GM18520 (cell line): ENCODE data around the gene COQ2.
"Not testable (repeated sequence)": the region's sequence is repeated elsewhere in the genome, so short reads cannot be mapped to it uniquely, and the experiment has no call there.

Source experiments
- ATAC-seq: cut with Tn5 transposase; IDR thresholded peaks from one replicate; pipeline ENCODE4 v1.9.1; 2021; ENCODE audit not compliant: unreplicated experiment

Gene COQ2

DNA sequence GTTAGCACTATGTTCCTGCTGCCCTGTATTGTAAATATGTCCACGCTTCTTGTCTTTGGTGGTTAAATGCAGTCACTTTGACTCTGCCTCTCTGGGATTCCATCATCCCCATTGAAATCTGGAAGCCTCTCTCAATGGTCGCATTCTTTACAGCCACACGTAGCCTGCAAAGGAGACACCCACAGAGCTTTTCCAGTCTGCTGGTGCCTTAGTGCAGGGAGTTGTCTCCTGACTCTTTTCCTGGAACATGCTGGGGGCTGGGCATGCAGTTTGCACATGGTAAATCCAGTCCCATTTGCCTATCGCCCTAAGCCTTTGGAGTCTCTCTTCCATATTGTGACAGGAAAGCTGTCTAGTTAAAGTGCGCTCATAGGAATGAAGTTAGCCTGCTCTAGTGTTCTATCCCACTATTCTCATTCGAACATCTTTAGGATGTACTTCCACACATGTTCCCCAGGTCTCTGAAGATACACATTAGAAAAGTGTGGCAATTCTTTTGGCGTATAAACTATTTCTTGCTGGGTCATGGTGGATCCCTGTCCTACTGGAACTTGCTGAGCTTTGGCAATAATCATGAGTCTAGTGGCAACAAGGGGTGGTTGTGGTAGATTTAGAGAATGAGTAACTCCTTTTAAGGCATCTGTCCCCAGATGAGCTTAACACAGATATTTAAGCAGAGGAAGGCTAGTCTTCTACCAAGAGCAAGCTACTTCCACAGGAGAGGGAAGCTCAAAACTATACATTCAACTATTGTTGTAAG lies 33.7 kb downstream of the COQ2 start:
- ATAC-seq = no peak

DNA sequence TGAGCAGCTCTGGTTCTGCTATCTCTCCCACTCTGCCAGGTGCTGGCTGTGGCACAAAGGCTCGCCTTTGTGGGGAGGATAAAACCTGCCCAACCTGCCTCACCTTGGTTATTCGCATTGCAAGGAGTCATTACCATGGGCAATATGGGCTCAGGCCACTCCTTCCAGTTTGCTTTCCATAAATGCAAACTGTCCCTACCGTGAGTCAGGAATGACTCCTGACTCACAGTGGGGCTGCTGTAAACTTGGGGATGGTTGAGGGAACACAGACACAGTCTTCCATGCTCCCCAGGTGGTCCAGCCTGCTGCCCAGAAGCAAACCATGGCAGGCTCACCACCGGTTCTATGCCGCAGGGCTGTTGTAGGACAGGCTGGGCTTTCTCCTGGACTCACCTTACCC lies 36.1 kb downstream of the COQ2 start:
- no peak for ATAC-seq

DNA sequence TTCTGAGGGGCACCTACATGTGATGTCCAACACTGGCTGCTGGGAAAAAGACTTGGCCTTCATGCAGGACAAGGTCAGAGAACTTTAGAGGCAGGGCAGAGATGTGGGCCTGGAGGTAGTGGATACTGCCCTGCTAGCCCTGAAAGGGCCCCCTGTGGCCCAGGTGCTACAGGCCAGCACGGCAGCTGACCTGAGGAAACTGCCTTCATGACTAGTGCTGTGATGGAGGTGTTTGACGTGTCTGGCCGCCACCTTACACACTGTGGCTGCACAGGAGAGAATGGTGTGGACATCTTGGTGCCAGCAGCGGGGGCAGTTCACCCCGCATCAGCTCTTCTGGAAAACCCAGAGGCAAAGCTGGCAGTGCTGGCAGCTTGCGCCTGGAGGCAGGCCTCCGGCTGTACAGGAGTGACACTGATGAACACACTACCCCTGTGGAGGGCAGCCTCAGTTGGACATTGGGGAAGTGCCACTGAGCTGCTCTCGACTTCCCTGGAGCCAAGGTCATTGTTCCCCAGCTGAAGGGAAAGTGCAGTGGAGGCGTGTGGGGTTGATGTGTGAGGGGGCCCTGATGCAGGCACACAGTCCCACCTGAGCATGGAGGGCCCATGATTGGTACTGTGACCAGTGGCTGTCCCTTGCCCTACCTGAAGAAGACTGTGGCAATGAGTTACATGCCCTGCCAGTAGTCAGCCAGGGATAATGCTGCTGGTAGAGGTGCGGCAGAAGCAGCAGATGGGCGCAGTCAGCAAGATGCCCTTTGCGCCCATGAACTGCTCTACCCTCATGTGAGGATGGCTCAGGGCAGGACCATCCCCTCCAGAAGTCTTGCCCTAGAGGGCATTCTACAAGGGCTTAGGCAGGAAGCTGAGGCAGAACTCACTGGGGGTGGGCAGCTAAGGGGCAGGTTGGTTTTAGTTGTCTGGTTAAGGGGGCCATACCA lies 36.9 kb downstream of the COQ2 start:
- no peak for ATAC-seq

DNA sequence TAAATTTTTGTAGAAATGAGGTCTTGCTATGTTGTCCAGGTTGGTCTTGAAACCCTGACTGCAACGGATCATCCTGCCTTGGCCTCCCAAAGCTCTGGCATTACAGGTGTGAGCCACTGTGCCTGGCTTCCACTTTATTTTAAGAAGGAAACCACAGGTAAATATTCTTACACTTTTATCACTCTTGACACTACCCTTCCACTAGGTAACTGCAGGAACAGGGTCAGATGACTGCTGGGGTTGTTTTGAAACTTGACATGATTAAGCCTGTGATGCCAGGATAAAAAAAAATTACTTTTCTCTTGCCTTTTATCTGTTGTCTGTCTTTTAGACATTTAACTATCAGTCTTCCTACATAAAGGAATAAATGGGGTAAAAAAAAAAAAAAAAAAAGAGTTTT lies 43.5 kb downstream of the COQ2 start:
- ATAC-seq = no peak

DNA sequence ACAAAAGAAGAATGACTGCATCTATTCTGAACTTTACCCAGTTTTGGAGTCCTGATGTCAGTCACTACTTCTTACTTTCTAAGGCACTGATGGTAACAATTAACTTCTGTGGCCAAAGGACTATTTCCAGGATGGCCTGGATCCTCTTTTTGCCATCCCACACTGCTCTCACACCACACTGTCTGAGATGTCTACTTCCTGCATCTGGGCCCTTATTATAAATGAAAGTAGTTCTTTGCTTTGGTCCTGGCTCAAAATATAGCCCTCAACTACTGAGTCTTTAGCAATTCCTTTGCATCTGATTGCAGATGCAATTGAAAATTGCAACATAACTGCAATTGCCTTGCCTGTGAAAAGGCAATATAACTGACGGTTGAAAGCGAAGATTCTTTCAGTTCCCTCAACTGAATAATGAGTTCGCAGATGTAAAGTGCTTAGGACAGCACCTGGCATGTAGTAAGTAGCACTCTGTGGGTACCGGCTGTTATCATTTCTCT lies 44.2 kb downstream of the COQ2 start:
- ATAC-seq = peak; percentile 71

DNA sequence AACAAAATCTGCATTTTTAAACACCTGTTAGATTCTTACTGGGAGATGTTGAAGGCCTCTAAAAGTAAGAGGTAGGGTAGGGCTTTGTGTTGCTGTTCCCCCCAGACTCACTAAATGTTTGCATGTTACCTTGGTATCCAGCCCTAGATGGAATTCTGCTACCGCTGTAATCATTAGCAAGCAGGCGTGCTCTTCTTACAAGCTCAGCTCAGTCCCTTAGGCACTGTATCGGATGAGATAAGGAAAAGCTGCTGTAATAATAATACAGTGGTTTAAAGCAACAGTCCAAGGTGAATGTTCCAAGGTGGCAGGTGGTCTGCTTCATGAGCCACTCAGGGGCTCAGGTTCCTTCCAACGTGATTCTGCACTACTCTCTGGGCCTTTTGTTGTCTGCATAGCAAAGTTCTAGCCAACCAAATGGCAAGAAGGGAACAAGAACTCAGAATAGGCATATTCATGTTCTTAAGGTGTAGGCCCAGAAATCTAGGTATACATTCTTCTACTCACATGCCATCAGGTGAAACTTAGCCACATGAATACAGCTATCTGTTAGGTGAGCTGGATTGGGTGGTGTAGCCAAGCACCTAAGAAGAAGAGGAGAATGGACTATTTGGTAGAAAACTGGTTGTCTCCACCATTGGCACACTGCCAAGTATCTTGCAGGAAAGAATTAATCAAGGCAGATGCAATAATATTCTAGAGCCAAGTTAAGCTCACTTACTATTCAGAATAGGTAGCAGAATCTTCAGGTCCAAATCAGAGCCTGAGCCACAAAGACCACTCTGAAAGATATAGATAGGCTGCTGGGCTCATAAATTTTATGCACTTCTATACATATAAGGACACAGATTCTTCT lies 46.0 kb downstream of the COQ2 start:
- no peak for ATAC-seq

DNA sequence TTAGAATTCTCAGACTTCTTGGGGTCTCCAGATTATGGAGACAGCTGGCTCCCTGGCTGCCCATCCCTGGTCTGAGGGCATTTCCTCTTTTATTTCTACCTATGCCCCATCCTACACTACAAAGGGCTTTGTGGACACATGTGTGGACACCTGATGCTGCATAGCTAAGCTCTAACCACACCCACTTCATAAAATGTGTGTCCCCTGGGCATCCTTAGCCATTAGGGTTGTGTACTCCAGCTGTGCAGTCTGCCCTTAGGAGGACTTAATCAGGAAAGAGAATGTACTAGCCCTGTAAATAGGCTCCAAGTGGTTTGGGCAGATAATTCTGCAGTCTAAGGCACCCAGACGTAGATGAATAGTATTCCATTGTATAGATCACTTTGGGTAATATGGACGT lies 47.0 kb downstream of the COQ2 start:
- ATAC-seq = no peak

DNA sequence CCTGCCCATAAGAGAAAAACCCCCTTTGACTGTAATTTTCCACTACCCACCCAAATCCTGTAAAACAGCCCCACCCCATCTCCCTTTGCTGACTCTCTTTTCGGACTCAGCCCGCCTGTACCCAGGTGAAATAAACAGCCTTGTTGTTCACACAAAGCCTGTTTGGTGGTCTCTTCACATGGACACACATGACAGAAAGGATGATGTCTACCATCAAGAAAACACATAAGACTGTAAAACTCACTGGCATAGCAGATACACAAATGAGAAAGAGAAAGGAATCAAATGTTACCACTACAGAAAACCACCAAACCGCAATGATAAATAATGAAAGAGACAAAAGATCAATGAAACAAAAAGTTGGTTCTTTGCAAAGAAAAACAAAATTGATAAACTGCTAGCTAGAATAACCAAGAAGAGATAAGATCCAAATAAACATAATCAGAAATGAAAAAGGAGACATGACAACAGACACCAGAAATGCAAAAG lies 48.9 kb downstream of the COQ2 start:
- peak; percentile 24 for ATAC-seq

DNA sequence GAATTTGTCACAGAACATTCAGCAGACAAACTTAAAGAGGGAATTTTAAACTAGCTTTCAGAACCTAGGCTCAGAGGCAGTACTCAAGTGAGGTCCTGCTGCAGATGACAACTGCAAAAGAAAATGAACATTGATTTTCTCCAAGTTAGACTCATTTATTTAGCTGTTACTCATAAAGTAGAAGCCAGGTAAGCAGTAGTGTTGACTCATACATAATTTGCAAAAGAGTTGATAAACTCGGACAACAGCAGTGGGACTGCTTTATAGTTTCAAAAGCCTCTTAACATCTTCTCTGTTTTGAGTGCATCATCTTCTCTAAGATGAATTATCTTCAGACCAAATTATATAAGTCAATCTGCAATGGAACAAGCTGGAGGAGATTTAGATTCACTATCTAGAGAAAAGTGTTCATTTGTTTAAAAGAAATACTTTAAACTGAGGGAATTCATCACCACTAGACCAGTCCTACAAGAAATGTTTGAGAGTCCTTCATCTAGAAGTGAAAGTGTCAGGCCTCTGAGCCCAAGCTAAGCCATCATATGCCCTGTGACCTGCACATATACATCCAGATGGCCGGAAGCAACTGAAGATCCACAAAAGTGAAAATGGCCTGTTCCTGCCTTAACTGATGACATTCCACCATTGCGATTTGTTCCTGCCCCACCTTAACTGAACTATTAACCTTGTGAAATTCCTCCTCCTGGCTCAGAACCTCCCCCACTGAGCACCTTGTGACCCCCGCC lies 49.5 kb downstream of the COQ2 start:
- ATAC-seq = no peak

DNA sequence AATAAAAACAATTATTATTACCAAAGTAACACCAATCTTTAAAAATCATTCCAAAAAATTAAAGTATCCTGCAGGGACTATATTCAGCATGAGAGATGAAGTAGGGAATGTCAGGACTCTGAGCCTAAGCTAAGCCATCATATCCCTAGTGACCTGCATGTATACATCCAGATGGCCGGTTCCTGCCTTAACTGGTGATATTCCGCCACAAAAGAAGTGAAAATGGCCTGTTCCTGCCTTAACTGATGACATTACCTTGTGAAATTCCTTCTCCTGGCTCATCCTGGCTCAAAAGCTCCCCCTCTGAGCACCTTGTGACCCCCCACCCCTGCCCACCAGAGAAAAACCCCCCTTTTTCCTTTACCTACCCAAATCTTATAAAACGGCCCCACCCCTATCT lies 50.2 kb downstream of the COQ2 start:
- ATAC-seq = not testable (repeated sequence)

DNA sequence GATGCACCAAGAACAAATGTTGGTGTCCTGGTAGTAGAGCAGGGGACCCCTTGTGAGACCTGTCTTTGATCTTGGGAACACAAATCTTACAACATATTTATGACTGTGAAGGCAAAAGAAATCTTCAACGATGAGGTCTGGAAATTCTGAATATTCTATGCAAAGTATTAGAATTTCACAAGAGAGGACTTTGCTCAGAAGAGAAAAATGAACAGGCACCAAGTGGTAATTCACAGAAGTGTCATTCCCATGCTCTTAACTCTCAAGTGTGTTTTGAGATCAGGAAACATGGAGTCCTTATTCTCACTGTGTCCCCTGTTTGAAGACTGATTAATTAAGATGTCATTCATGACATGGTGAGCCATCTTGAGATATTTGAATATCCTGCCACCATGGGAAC lies 52.5 kb downstream of the COQ2 start:
- ATAC-seq = no peak

DNA sequence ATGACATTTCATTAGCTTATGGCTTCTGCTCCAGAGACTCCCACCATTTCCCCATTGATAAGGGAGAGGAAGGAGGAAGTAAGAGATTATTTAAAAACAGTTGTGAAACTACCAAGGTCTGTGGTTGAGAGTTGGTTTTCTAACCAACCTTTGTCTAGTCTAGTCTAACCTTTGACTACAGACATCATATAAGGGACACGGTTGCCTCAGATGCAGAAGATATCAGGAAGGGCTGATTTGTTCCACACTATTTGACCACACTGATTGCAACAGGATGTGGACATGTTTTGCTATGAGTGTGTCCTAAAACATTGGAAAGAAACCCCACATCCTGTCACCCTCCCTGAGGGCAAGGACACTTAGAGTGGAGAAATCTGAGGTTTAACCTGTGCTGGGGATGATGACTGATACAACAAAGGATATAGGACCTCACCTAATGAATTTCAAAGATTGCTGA lies 53.0 kb downstream of the COQ2 start:
- peak; percentile 68 for ATAC-seq

DNA sequence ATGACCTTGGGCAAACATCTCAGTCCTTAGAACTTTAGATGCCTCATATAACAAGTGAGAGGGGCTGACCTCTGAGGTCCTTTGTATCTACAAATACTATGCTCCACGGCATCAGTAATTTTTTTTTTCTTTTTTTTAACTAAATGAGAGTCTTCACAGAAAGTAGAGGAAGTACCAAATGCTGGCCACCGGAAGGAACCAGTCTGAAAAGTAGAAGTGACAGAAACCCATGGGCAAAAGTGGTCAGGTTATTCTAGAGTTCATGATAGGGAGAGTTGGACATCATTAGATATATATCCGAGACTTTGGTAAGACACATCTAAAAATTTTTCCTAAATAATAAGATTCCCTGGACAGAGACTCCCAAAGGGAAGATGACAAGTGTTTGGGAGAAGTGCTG lies 53.7 kb downstream of the COQ2 start:
- no peak for ATAC-seq

DNA sequence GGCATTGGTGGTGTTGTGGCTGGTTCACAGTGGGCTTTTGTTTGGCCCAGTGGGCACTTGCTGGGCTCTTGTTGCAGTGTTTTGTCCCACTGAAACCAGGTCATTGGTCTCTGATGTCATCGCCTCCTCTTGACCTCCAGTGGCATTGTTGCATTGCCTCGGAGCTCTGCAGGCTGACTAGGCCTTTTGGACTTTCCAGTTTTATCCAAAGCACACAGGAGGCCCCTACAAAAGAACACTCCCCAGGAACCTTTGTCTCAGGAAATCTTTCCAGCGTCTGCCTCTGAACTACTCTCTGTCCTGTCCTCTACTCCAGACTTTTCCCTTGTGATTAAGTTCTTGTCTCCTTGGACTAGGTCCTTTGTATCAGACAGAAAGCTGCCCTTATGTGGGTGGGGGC lies 54.8 kb downstream of the COQ2 start:
- no peak for ATAC-seq

DNA sequence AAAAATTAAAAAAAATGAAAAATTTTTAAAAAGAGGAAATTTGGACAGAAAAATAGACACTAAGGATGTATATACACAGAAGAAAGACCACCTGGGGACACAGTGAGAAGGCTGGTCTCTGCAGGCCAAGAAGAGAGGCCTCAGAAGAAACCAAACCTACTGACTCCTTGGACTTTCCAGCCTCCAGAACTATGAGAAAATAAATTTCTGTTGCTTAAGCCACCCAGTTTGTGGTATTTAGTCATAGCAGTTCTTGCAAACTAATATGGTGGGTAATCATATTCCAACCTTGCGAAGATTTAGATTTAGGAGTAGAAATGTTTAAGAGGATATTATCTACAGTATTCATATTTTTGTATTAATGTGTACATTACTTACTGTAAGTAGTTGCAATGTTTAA lies 56.4 kb downstream of the COQ2 start:
- no peak for ATAC-seq

DNA sequence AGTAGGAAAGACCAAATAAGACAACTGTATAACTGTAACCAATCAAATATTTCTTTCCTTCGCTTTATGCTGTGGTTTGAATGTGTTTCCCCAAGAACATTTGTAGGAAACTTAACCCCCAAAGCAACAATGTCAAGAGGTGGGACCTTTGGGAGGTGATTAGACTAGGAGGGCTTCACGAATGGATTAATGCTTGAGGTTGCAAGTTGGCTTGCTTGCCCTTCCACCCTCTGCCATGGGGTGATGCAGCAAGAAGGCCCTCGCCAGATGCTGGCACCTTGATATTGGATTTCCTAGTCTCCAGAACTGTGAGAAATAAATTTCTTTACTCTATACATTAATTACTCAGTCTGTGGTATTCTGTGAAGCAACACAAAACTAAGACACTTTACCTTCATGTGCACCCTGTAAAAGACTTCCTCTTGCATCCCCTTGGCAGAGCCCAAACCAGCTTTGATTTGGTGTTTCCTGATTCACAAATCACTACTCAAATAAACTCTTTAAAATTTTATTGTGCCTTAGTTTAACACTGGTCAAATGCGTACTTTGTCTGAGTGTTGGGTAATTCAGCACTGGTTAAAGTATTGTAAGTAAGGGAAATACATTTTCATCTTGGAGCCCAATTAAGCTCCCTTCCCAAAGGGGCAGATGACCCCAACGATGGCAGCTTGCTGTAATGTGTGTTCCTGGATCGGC lies 59.9 kb downstream of the COQ2 start:
- no peak for ATAC-seq

DNA sequence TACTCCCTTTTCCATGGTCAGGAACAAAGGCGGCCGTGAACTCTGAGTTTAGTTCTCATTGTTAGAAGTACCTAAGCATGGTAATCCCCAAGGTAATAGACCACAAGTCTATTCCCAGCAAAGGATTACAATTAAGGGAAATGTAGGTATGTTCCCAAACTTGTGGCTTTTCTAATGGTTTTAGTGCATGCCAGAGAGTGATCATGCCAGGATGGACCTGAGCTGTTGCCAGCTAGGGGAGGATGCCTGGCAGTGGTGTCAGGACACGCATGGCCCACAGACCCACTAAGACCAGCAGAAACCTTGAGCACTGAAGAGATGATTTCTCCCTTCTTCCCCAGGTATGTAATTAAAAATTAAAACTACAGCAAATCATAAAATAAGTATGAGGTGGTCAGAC lies 60.8 kb downstream of the COQ2 start:
- no peak for ATAC-seq

DNA sequence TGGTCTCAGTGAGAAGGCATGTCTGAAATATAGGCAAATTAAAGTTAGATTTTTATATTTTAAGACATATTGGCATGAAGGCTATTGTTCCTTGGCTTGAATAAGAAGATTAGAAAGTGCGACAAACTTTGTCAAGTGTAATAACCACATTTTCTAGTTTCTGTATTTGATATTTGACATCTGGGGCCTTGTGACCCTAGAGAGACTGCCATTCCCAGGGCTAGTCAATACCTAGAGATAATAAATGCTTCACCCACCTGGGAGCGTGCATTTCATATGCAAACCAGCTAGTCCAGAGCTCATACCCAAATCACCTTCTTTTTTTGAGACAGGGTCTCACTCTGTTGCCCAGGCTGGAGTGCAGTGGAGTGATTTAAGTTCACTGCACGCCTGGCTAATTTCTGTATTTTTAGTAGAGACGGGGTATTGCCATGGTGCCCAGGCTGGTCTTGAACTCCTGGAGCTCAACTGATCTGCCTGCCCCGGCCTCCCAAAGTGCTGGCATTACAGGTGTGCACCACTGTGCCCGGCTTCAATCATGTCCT lies 62.6 kb downstream of the COQ2 start:
- peak; percentile 17 for ATAC-seq
